AG08396 (cell line): ENCODE results near the gene COMP.
A peak's percentile ranks its signal among the peaks of the same experiment; 100 is the strongest.
"Not testable (repeated sequence)": the region's sequence is repeated elsewhere in the genome, so short reads cannot be mapped to it uniquely, and the experiment has no call there.

Experiments
- DNase-seq: peaks from one replicate; pipeline ENCODE4 v3.0.0; 2012; ENCODE audit warnings: low spot score, mixed read lengths

The COMP gene

GRCh38 chr19:18745931-18746330 is 45.2 kb downstream of the COMP start:
- no peak for DNase-seq

GRCh38 chr19:18745012-18745735 is 45.9 kb downstream of the COMP start:
- DNase-seq: no peak

- no peak for DNase-seq
These were observed 47.2 kb downstream of the COMP start for GRCh38 chr19:18743784-18744418.

- DNase-seq: no peak
These were observed 48.0 kb downstream of the COMP start for GRCh38 chr19:18742838-18743783.

GRCh38 chr19:18742324-18742723 is 48.8 kb downstream of the COMP start:
- no peak for DNase-seq

- DNase-seq: no peak
These were observed 49.7 kb downstream of the COMP start for GRCh38 chr19:18741124-18742121.

GRCh38 chr19:18738961-18739690 is 52.0 kb downstream of the COMP start:
- no peak for DNase-seq

GRCh38 chr19:18737954-18738351 is 53.2 kb downstream of the COMP start:
- DNase-seq: no peak

- DNase-seq: no peak
These were observed 53.7 kb downstream of the COMP start for GRCh38 chr19:18737337-18737953.

- DNase-seq: no peak
These were observed 54.4 kb downstream of the COMP start for GRCh38 chr19:18736415-18737336.

GRCh38 chr19:18735752-18736151 is 55.4 kb downstream of the COMP start:
- DNase-seq: no peak

- DNase-seq: no peak
These were observed 55.8 kb downstream of the COMP start for GRCh38 chr19:18735324-18735723.

- not testable (repeated sequence) for DNase-seq
These were observed 57.3 kb downstream of the COMP start for GRCh38 chr19:18733762-18734332.

GRCh38 chr19:18733196-18733647 is 57.9 kb downstream of the COMP start:
- DNase-seq: peak; percentile 91
